NB4 (cell line): Measurements from ENCODE around the gene GALNT12.

Source experiments
- CTCF ChIP-seq: IDR thresholded peaks from one replicate; pipeline ENCODE4 v1.5.1; 2012; ENCODE audit warnings: low read depth, low read length
- MAX ChIP-seq: IDR thresholded peaks from 2 replicates; pipeline ENCODE4 v1.6.1; 2011; ENCODE audit warnings: low read depth, low read length
- MYC ChIP-seq: IDR thresholded peaks from 2 replicates; pipeline ENCODE4 v1.6.1; 2011; ENCODE audit warnings: low read depth, low read length
- POLR2A ChIP-seq: IDR thresholded peaks from 2 replicates; pipeline ENCODE4 v1.6.1; 2011; ENCODE audit warnings: mild to moderate bottlenecking; ENCODE audit not compliant: insufficient read length; ENCODE audit errors: extremely low read depth

- no peak for TF ChIP-seq CTCF
- TF ChIP-seq POLR2A: no peak
- no peak for TF ChIP-seq MAX
- no peak for TF ChIP-seq MYC
Measured at GRCh38 chr9:98885575-98886295, 78.3 kb downstream of the GALNT12 start.
